ENCODE measurements around the gene RNF2.

RNF2 gene

GRCh38 chr1:185132534-185132933, 87.2 kb downstream of the RNF2 start:
- Histone ChIP-seq H3K4me3 (ENCODE audit: low read depth, low read length) (no peak overlapping the region), H3K36me3 (ENCODE audit: insufficient read depth, low read length) (peaks cover 49% of the 10 kb centered on the region), H3K79me2 (ENCODE audit: control insufficient read depth, insufficient read depth, low read length, unreplicated experiment) (no peaks in the 10 kb centered on the region), H3K27ac (ENCODE audit: low read depth, low read length) (no peak overlapping the region), H3K4me1 (ENCODE audit: control insufficient read depth, insufficient read depth, low read length, unreplicated experiment) (no peaks in the 10 kb centered on the region), H3K27me3 (ENCODE audit: insufficient read depth, low read length) (no peaks in the 10 kb centered on the region), H2AFZ (ENCODE audit: low read length, unreplicated experiment) (no peak overlapping the region)

GRCh38 chr1:185137896-185138545, 92.7 kb downstream of the RNF2 start:
- Histone ChIP-seq H3K27ac (ENCODE audit: low read depth, low read length) (no peak overlapping the region), H3K4me1 (ENCODE audit: control insufficient read depth, insufficient read depth, low read length, unreplicated experiment) (no peaks in the 10 kb centered on the region), H3K79me2 (ENCODE audit: control insufficient read depth, insufficient read depth, low read length, unreplicated experiment) (no peaks in the 10 kb centered on the region), H3K4me3 (ENCODE audit: low read depth, low read length) (no peak overlapping the region), H3K27me3 (ENCODE audit: insufficient read depth, low read length) (no peaks in the 10 kb centered on the region), H2AFZ (ENCODE audit: low read length, unreplicated experiment) (no peak overlapping the region), H3K36me3 (ENCODE audit: insufficient read depth, low read length) (peaks cover 41% of the 10 kb centered on the region)

GRCh38 chr1:185139246-185139645, 93.9 kb downstream of the RNF2 start:
- Histone ChIP-seq H3K27ac (ENCODE audit: low read depth, low read length) (no peak overlapping the region), H3K4me3 (ENCODE audit: low read depth, low read length) (no peak overlapping the region), H3K4me1 (ENCODE audit: control insufficient read depth, insufficient read depth, low read length, unreplicated experiment) (no peaks in the 10 kb centered on the region), H3K27me3 (ENCODE audit: insufficient read depth, low read length) (no peaks in the 10 kb centered on the region), H3K36me3 (ENCODE audit: insufficient read depth, low read length) (peaks cover 29% of the 10 kb centered on the region), H3K79me2 (ENCODE audit: control insufficient read depth, insufficient read depth, low read length, unreplicated experiment) (no peaks in the 10 kb centered on the region), H2AFZ (ENCODE audit: low read length, unreplicated experiment) (no peak overlapping the region)

- H3K4me3 ChIP-seq (ENCODE audit: low read depth, low read length), result no peak overlapping the region
- peaks cover 18% of the 10 kb centered on the region; the same call in 1 of the 2 replicates for H3K36me3 ChIP-seq (ENCODE audit: insufficient read depth, low read length)
- no peak overlapping the region for H2AFZ ChIP-seq (ENCODE audit: low read length, unreplicated experiment)
- H3K4me1 ChIP-seq (ENCODE audit: control insufficient read depth, insufficient read depth, low read length, unreplicated experiment), result peaks cover 3% of the 10 kb centered on the region
- no peaks in the 10 kb centered on the region for H3K79me2 ChIP-seq (ENCODE audit: control insufficient read depth, insufficient read depth, low read length, unreplicated experiment)
- no peaks in the 10 kb centered on the region for H3K27me3 ChIP-seq (ENCODE audit: insufficient read depth, low read length)
- no peak overlapping the region; the same call in 1 of the 2 replicates for H3K27ac ChIP-seq (ENCODE audit: low read depth, low read length)
These were observed 98.9 kb downstream of the RNF2 start for GRCh38 chr1:185144233-185144632.

- Histone ChIP-seq H3K79me2 (ENCODE audit: control insufficient read depth, insufficient read depth, low read length, unreplicated experiment) (peaks cover 25% of the 10 kb centered on the region), H3K27ac (ENCODE audit: low read depth, low read length) (no peak overlapping the region), H2AFZ (ENCODE audit: low read length, unreplicated experiment) (no peak overlapping the region), H3K36me3 (ENCODE audit: insufficient read depth, low read length) (peaks cover 25% of the 10 kb centered on the region), H3K4me3 (ENCODE audit: low read depth, low read length) (no peak overlapping the region), H3K4me1 (ENCODE audit: control insufficient read depth, insufficient read depth, low read length, unreplicated experiment) (peaks cover 18% of the 10 kb centered on the region), H3K27me3 (ENCODE audit: insufficient read depth, low read length) (no peaks in the 10 kb centered on the region)
These were observed 105.9 kb downstream of the RNF2 start for GRCh38 chr1:185151215-185151614.
